ENCODE data around the gene CEP44. TPM values are rescaled to one million over a fixed set of nuclear protein-coding genes. Genes with fewer than 3 reads are reported as not detected.
"Not testable (repeated sequence)": the region's sequence is repeated elsewhere in the genome, so short reads cannot be mapped to it uniquely, and the experiment has no call there.

Gene CEP44
- total and polyA plus RNA-seq, 2 of the 4 experiments (the other 2 are of a cell fraction): 3.5 to 9.5 TPM

GRCh38 chr4:174294641-174295040, 10.9 kb downstream of the CEP44 start:
- H2BK5ac ChIP-seq (ENCODE audit: low read depth, low read length, poor library complexity, severe bottlenecking); H3K4ac ChIP-seq (ENCODE audit: low read depth, low read length); H3K9me3 ChIP-seq (ENCODE audit: control insufficient read depth, insufficient read depth, low read length); H2AK9ac ChIP-seq (replicated peaks; ENCODE audit: low read depth, low read length, poor library complexity); BruUV-seq (replicated peaks); H4K20me1 ChIP-seq (ENCODE audit: insufficient read depth, low read length); H2AFZ ChIP-seq (replicated peaks; ENCODE audit: low read length, poor library complexity); H2AK5ac ChIP-seq (ENCODE audit: low read depth, low read length); POLR2A ChIA-PET (ENCODE audit: unreplicated experiment); H3K4me2 ChIP-seq (ENCODE audit: low read depth, low read length); H3K27ac ChIP-seq (ENCODE audit: insufficient read depth, low read length); in situ Hi-C loops (cut with MboI; ENCODE audit: low sequenced_read_pairs); DNase-seq; H4K8ac ChIP-seq (ENCODE audit: low read depth in 2 of 2, low read length in 2 of 2); CTCF ChIA-PET; H3K27me3 ChIP-seq (ENCODE audit: control insufficient read depth, insufficient read depth, low read length); H4K91ac ChIP-seq (ENCODE audit: insufficient read depth, low read depth, low read length); H3K9me1 ChIP-seq (ENCODE audit: insufficient read depth, low read length); ATAC-seq (ENCODE audit: low read depth); H3K56ac ChIP-seq (ENCODE audit: extremely low read depth, insufficient read depth, low read length); H2BK120ac ChIP-seq (ENCODE audit: low read depth, low read length); dilution Hi-C loops (cut with HindIII; ENCODE audit: low sequenced_read_pairs, unreplicated experiment); intact Hi-C loops (cut with micrococcal nuclease); H3K4me1 ChIP-seq (ENCODE audit: control insufficient read depth, insufficient read depth, low read length); H3K23ac ChIP-seq (ENCODE audit: low read depth, low read length); H3K14ac ChIP-seq (replicated peaks; ENCODE audit: low read depth, low read length); H4K5ac ChIP-seq (ENCODE audit: low read depth, low read length); H3K9ac ChIP-seq (ENCODE audit: low read depth, low read length); H2BK20ac ChIP-seq (ENCODE audit: low read depth, low read length); H3K36me3 ChIP-seq (ENCODE audit: control insufficient read depth, insufficient read depth, low read length); H3K18ac ChIP-seq (ENCODE audit: low read depth, low read length); H2BK15ac ChIP-seq (ENCODE audit: low read depth, low read length); H3K4me3 ChIP-seq (ENCODE audit: insufficient read depth, low read depth, low read length): not testable (repeated sequence)
- WGBS, 2 experiments (ENCODE audit: extremely low coverage in 2 of 2, insufficient read length in 1 of 2): no CpG with 5 or more reads among the region's 30 CpGs
- peaks cover 4 to 12% of the 10 kb centered on the region in 2 experiments; a peak in 2 of 4 replicates for H3K79me1 ChIP-seq (ENCODE audit: low read depth in 1 of 2, low read length in 2 of 2)

GRCh38 chr4:174295142-174295541, 11.4 kb downstream of the CEP44 start:
- peaks cover 4 to 12% of the 10 kb centered on the region in 2 experiments; a peak in 2 of 4 replicates for H3K79me1 ChIP-seq (ENCODE audit: low read depth in 1 of 2, low read length in 2 of 2)
- DNase-seq; H2AK5ac ChIP-seq (ENCODE audit: low read depth, low read length); H4K5ac ChIP-seq (ENCODE audit: low read depth, low read length); dilution Hi-C loops (cut with HindIII; ENCODE audit: low sequenced_read_pairs, unreplicated experiment); H2BK120ac ChIP-seq (ENCODE audit: low read depth, low read length); H3K9me1 ChIP-seq (ENCODE audit: insufficient read depth, low read length); H2AFZ ChIP-seq (replicated peaks; ENCODE audit: low read length, poor library complexity); H2AK9ac ChIP-seq (replicated peaks; ENCODE audit: low read depth, low read length, poor library complexity); BruUV-seq (replicated peaks); H3K36me3 ChIP-seq (ENCODE audit: control insufficient read depth, insufficient read depth, low read length); H3K4me1 ChIP-seq (ENCODE audit: control insufficient read depth, insufficient read depth, low read length); H3K18ac ChIP-seq (ENCODE audit: low read depth, low read length); CTCF ChIA-PET; H3K9me3 ChIP-seq (ENCODE audit: control insufficient read depth, insufficient read depth, low read length); H4K8ac ChIP-seq (ENCODE audit: low read depth in 2 of 2, low read length in 2 of 2); H3K27me3 ChIP-seq (ENCODE audit: control insufficient read depth, insufficient read depth, low read length); in situ Hi-C loops (cut with MboI; ENCODE audit: low sequenced_read_pairs); H3K27ac ChIP-seq (ENCODE audit: insufficient read depth, low read length); ATAC-seq (ENCODE audit: low read depth); H3K23ac ChIP-seq (ENCODE audit: low read depth, low read length); H3K14ac ChIP-seq (replicated peaks; ENCODE audit: low read depth, low read length); H2BK5ac ChIP-seq (ENCODE audit: low read depth, low read length, poor library complexity, severe bottlenecking); H3K4ac ChIP-seq (ENCODE audit: low read depth, low read length); H3K56ac ChIP-seq (ENCODE audit: extremely low read depth, insufficient read depth, low read length); H4K91ac ChIP-seq (ENCODE audit: insufficient read depth, low read depth, low read length); H3K9ac ChIP-seq (ENCODE audit: low read depth, low read length); H3K4me3 ChIP-seq (ENCODE audit: insufficient read depth, low read depth, low read length); intact Hi-C loops (cut with micrococcal nuclease); H2BK20ac ChIP-seq (ENCODE audit: low read depth, low read length); H3K4me2 ChIP-seq (ENCODE audit: low read depth, low read length); H2BK15ac ChIP-seq (ENCODE audit: low read depth, low read length); H4K20me1 ChIP-seq (ENCODE audit: insufficient read depth, low read length); POLR2A ChIA-PET (ENCODE audit: unreplicated experiment): not testable (repeated sequence)
- WGBS, 2 experiments (ENCODE audit: extremely low coverage in 2 of 2, insufficient read length in 1 of 2): no CpG with 5 or more reads among the region's 27 CpGs
